T-helper 1 cell (primary cell): ENCODE data around the gene SLC37A2.
A peak's percentile ranks its signal among the peaks of the same experiment; 100 is the strongest.
"Not testable (repeated sequence)": the region's sequence is repeated elsewhere in the genome, so short reads cannot be mapped to it uniquely, and the experiment has no call there.

Experiments
- DNase-seq, 5 donors: peaks; one replicate each; pipeline ENCODE4 v3.0.0-alpha.2; 2012 to 2020

The SLC37A2 gene

DNA sequence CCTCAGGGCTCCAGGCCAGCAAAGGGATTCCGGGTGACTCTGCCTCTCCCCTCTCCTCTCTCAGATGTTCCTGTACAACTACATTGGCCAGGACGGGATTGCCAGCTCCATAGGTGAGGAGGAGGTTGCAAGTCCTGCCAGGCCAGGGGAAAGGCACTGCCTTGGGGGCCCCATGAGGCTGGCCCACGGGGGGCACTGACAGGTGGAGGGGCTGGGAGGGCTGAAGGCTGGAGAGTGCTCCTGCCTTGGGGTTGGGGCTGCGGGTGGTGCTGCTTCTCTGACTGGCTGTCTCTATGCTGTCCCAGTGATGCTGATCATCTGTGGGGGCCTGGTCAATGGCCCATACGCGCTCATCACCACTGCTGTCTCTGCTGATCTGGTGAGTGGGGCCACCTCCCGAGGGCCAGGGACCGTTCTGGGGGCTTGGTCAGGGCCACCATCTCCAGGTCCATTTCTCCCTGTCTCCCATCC is 21.7 kb downstream of the SLC37A2 start:
- DNase-seq: no peak

- DNase-seq: no peak
Measured at GRCh38 chr11:125085301-125086081, 22.4 kb downstream of the SLC37A2 start.

DNA sequence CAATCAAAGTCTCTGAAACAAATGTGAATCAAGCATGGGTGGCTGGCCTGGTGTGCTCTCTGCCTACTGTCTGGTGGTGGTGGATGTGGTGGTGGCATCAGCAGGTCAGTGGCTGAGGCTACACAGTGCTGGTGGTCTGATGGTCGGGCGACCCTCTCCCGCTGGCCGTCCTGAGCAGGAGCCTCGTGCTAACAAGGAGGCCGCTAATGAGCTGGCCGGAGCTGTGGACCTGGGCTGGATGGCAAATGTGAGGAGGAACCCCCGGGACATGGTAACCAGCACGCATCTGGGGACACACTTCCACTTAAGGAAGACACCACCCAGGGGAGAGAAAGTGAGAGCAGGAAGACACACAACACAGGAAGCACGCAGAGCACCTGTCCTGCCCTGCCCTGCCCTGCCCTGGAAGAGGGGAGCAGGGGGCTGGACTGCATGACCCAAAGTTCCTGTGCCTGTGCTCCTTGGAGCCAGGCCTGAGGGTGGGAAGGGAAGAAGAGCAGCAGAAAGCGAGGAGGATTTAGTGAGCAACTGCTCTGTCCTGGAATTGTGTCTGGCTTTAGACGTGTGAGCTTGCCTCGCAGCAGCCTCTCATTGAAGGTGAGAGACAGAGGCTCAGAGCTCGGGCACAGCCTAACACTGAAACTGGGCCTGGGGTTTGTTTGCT is 23.7 kb downstream of the SLC37A2 start:
- DNase-seq: no peak

DNA sequence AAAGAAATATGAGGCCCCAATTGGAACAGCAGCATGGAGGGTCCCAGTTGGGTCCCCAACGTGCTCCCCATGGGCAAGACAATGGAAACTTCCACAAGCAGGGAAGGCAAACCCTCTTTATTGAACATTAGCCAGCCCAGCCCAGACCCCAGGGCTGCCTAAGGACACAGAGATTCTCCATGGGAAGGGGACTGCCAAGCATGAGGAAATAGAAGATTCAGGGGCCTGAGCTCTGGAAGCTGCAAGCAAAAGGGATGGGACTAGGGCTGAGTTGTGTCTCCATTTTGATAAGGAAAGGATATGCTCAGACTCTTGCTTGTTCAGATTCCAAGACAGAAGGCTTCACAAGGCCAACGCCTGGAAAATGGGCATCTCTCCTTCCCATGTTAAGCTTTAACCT is 25.0 kb downstream of the SLC37A2 start:
- no peak for DNase-seq

DNA sequence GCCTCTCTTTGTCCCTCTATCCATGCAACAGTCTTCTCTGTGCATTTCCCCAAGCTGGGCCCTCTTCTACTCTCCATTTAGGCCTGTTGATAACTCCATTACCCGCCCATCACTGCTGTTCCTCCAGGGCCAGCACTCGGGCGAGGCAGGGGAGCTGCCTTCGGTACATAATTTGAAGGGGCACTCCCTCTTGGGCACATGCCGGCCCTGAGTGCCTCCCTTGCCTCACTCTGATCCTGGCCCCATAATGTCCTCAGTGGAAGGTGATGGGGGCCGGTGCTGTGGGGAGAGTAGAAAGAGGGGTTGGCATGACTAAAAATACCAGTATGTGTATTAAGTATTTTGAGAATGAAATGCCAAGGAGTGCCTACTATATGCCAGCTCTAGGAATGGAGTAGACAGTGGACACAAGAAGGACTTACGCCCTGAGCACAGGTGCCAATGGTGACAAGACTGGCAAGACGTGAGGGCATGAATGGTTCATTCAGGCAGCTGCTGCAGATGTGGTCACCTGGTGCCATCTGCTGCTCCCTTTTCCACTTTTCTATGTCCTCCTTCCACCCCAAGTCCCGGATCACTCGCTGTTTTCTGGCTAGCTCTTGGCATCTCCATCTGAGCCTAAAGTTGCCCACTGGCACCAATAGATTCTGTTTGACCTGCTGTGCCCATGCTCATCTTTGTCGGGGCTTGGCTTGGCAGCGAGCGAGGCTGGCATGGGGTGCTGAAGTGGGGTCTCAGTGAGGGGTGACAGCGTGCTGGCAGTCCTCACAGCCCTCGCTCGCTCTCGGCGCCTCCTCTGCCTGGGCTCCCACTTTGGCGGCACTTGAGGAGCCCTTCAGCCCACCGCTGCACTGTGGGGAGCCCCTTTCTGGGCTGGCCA is 25.7 kb downstream of the SLC37A2 start:
- DNase-seq: no peak

DNA sequence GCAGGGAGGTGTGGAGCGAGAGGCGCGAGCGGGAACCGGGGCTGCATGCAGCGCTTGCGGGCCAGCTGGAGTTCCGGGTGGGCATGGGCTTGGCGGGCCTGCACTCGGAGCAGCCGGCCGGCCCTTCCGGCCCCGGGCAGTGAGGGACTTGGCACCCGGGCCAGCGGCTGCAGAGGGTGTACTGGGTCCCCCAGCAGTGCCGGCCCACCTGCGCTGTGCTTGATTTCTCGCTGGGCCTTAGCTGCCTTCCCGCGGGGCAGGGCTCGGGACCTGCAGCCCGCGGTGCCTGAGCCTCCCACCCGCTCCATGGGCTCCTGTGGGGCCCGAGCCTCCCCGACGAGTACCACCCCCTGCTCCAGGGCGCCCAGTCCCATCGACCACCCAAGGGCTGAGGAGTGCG is 26.4 kb downstream of the SLC37A2 start:
- DNase-seq: not testable (repeated sequence)

DNA sequence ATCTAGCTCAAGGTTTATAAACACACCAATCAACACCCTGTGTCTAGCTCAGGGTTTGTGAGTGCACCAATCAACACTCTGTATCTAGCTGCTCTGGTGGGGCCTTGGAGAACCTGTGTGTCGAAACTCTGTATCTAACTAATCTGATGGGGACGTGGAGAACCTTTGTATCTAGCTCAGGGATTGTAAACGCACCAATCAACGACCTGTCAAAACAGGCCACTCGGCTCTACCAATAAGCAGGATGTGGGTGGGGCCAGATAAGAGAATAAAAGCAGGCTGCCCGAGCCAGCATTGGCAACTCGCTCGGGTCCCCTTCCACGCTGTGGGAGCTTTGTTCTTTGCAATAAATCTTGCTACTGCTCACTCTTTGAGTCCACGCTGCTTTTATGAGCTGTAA is 27.0 kb downstream of the SLC37A2 start:
- not testable (repeated sequence) for DNase-seq

- DNase-seq: no peak
Measured at GRCh38 chr11:125090816-125091215, 27.7 kb downstream of the SLC37A2 start.

- DNase-seq: peak in 1 of 5 donors; percentile 9
Measured at GRCh38 chr11:125091247-125091876, 28.3 kb downstream of the SLC37A2 start.

DNA sequence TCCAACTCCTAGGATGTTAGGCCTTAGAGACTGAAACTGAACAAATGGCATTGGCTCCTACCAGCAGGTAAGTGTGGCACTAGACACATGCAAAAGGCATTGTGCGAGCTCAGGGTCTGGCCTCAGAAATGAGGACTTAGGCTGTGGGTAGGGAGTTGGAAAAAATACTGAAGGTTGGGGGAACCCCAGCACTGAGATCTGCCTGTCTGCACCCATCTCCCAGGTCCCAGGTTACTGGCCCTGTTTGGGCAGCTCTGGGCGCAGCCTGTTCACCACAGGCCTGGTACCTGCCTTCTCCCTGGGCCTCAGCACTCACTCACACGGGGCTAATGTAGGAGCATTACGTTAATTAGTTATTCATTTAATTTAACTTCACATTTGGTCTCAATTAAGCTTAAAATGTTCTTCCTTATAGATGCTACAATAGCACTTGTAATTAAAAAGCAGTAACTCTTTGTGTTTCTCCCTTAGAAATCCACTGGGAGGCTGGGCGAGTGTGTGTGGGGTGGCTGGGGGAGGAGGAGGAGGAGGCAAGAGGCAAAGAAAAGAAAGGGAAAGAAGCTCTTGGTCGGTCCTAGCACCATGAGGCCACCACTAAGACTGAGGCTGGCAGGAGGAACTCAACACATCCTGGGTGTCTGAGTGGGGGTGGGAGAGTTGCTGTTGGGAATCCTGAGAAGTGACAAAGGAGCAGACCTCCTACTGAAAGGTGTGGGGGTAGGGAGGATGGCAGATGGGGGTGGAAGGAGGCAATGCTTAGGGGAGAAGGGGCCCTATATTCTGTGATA is 29.0 kb downstream of the SLC37A2 start:
- DNase-seq: no peak

DNA sequence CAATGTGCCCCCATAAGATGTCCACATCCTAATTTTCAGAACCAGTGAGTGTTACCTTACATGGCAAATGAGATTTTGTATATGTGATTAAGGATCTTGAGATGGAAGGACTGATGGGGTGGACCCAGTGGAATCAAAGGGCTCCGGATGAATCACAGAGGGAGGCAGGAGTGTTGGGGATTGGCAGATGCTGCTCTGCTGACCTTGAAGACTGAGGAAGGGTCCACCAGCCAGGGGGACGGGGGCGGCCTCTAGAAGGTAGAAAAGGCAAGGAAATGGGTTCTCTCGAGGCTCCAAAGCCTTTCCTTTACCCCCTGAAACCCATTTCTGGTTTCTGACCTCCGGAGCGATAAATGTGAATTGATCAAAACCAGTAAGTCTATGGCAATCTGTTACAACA is 29.6 kb downstream of the SLC37A2 start:
- DNase-seq: no peak

DNA sequence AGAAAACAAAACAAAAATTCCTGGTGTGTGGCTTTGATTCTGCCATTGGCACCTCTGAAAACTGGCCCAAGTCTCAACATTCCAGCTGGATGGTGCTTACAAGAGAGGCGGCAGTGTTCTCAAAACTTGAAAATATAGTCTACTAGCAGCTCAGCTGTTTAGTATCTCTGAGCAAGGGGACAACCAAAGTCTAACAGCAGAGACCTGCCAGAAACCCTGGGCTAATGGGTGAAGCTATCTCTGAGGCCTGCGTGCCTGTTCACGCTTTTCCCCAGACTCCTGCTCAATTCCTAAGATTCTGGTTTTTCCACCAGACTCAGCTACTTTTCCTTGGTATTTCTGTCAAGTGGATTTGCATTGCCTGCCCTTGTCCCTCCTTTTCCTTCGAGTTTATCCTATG is 30.4 kb downstream of the SLC37A2 start:
- DNase-seq: no peak

GRCh38 chr11:125094731-125095130 is 31.6 kb downstream of the SLC37A2 start:
- no peak for DNase-seq

DNA sequence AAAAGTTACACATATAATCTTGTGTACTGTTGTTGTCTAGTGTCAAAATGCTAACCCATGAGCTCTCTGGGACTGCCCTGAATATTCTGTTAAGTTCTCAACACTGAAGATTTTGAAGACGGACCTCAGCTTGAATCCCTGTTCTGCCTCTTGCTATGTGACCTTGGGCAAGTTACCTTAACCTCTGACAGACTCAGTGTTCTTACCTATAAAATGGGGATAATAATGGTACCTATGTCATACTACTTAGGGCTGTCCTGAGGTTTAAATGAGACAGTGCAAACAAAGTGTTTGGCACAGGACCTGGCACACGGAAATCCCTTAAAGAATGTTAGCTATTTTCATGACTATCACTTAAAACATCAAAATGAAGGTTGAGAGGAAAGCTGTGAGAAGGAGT is 37.0 kb downstream of the SLC37A2 start:
- DNase-seq: no peak

- no peak for DNase-seq
Measured at GRCh38 chr11:125101596-125101995, 38.5 kb downstream of the SLC37A2 start.

DNA sequence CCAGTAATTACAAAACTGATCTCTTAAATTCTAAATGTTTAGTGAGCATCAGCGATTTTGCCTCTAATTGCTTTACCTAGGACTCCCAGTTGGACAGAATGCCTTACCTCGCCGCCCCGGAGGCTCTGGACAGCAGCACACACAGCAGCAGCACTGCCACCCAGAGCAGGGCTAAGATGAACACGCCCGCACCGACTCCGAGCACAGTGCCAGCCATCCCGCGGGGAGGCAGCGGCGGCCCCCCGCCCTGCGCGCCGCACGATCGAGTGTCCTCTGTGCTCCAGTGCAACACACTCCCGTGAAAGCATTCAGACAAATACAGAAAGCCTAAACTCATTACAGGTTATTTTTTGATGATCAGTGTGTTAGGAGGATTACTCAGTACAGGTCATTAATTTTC is 38.9 kb downstream of the SLC37A2 start:
- DNase-seq: no peak

GRCh38 chr11:125102510-125102909 is 39.4 kb downstream of the SLC37A2 start:
- no peak for DNase-seq

DNA sequence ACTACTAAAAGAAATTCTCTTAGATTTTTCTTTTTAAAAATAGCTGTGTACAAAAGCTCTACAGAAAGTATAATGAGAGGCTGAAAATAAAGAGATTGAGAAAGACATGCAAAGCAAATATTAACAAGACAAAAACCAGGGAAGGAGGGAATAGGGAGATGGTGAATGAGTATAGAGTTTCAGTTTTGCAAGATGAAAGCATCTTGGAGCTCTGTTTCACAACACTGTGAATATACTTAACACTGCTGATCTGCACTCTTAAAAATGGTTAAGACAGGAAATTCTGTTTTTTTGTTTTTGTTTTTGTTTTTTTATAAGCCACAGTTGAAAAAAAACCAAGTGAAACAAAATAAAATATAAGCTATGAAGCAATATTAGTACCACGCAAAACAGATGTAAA is 42.8 kb downstream of the SLC37A2 start:
- DNase-seq: no peak

- no peak for DNase-seq
Measured at GRCh38 chr11:125108469-125108868, 45.4 kb downstream of the SLC37A2 start.

GRCh38 chr11:125110506-125110905 is 47.4 kb downstream of the SLC37A2 start:
- DNase-seq: no peak

DNA sequence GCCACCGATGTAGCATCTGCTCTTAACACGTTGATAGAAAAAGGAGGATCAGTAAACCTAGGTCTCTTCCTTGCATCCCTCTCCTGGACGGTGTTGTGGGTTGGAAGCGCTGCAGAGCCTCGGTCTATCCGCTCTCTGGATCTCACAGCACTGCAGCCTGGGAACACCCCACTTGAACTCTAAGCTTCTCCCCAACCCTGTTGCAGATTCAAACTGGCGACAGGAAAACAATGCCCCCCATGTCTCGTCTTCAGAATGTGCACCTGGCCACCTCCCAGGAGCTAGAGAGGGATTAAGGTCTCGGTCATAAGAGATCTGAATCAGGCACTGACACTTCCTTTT is 47.9 kb downstream of the SLC37A2 start:
- peak in 2 of 5 donors; percentile 3 to 5 for DNase-seq
